Panc1 (cell line): Measurements from ENCODE around the gene NEK8. TPM values are rescaled to one million over a fixed set of nuclear protein-coding genes. Genes with fewer than 3 reads are reported as not detected.
"Not testable (repeated sequence)": the region's sequence is repeated elsewhere in the genome, so short reads cannot be mapped to it uniquely, and the experiment has no call there.

ENCODE experiments used
- ATAC-seq: fragments of 200-7000 bp; cut with Tn5 transposase; 2 replicates; pipeline ENCODE4 v1.9.1; 2020; ENCODE audit warnings: mild to moderate bottlenecking, moderate library complexity
- BruUV-seq: library from RNA; stranded (reverse); fragments of 400-500 nt; replicated peaks from 2 replicates; lab custom pipeline; 2021; lab: Mats Ljungman, UMichigan
- CTCF ChIA-PET: fragments of 300-600 bp; sonication (Branson Sonifier 250); formaldehyde crosslinking; loops from one replicate; lab custom pipeline; 2022; ENCODE audit warnings: antibody characterized with exemption; lab: Charles Lee
- POLR2A ChIA-PET: fragments of 300-600 bp; sonication (Branson Sonifier 250); formaldehyde crosslinking; loops from one replicate; lab custom pipeline; 2022; ENCODE audit warnings: antibody characterized with exemption; lab: Charles Lee
- DNase-seq: peaks from one replicate; pipeline ENCODE4 v3.0.0-alpha.2; 2010; ENCODE audit warnings: low read depth, low spot score
- H3K27ac ChIP-seq: 2 replicates; pipeline ENCODE4 v1.5.1; 2011; ENCODE audit warnings: mild to moderate bottlenecking, low read length, inconsistent platforms
- H3K27me3 ChIP-seq: fragments of 200-500 bp; sonication (Bioruptor generic); 2 replicates; pipeline ENCODE4 v1.6.0; 2014; ENCODE audit warnings: low read length, inconsistent platforms; ENCODE audit not compliant: control insufficient read depth, insufficient read depth
- H3K36me3 ChIP-seq: fragments of 200-500 bp; sonication (Bioruptor generic); 2 replicates; pipeline ENCODE4 v1.5.1; 2014; ENCODE audit warnings: inconsistent platforms, mild to moderate bottlenecking, low read length, moderate library complexity; ENCODE audit not compliant: control insufficient read depth, insufficient read depth
- H3K4me1 ChIP-seq: 2 replicates; pipeline ENCODE4 v1.5.1; 2011; ENCODE audit warnings: inconsistent platforms, mild to moderate bottlenecking, low read length, moderate library complexity; ENCODE audit not compliant: control insufficient read depth, insufficient read depth
- H3K4me3 ChIP-seq, 2 experiments: 2 replicates each; pipeline ENCODE4 v1.5.1; 2011 to 2012; ENCODE audit warnings: low read depth in 2 of 2, low read length in 2 of 2, mild to moderate bottlenecking in 2 of 2, inconsistent platforms in 1 of 2, moderate library complexity in 1 of 2
- H3K9me3 ChIP-seq: fragments of 200-500 bp; sonication (Bioruptor generic); 2 replicates; pipeline ENCODE4 v1.5.1; 2014; ENCODE audit warnings: low read depth, mild to moderate bottlenecking, inconsistent platforms, low read length, moderate library complexity; ENCODE audit not compliant: control insufficient read depth, insufficient read depth
- POLR2AphosphoS5 ChIP-seq: IDR thresholded peaks from 2 replicates; pipeline ENCODE4 v1.6.1; 2012; ENCODE audit warnings: mild to moderate bottlenecking, low read depth, low read length, moderate library complexity
- SIN3A ChIP-seq: IDR thresholded peaks from 2 replicates; pipeline ENCODE4 v1.6.1; 2012; ENCODE audit warnings: low read depth, mild to moderate bottlenecking, low read length, moderate library complexity, borderline replicate concordance; ENCODE audit not compliant: insufficient read depth
- TCF7L2 ChIP-seq: IDR thresholded peaks from 2 replicates; pipeline ENCODE4 v1.6.1; 2011; ENCODE audit warnings: mild to moderate bottlenecking, low read depth, low read length, inconsistent platforms
- in situ Hi-C: cut with HindIII; loops from 2 replicates; pipeline ENCODE4 v1.10.0; 2016; ENCODE audit warnings: low sequenced_read_pairs, low pct_unique_long_range_greater_than_20kb
- intact Hi-C: fragments of 100-400 bp; cut with micrococcal nuclease; formaldehyde crosslinking; loops from one replicate; pipeline ENCODE4 v1.10.0; 2022; ENCODE audit not compliant: unreplicated experiment
- total RNA-seq: library from RNA; stranded (reverse); gene quantifications from one replicate; pipeline ENCODE4 v1.2.1, GENCODE V29; 2021; ENCODE audit not compliant: unreplicated experiment
- TF ChIP-seq, protein P1 (sequence below): fragments of 450-650 bp; IDR thresholded peaks from 2 replicates; pipeline ENCODE4 v1.5.1; 2017; ENCODE audit warnings: mild to moderate bottlenecking
- TF ChIP-seq, protein P2 (sequence below), 2 experiments: IDR thresholded peaks; 2 replicates each; pipeline ENCODE4 v1.6.1; 2011 to 2012; ENCODE audit warnings: low read depth in 2 of 2, control low read depth in 1 of 2, low read length in 1 of 2, mild to moderate bottlenecking in 1 of 2, moderate library complexity in 1 of 2; ENCODE audit not compliant: insufficient read depth in 1 of 2

NEK8 gene
- total RNA-seq, 1 experiment from 2014 or later: 11.9 TPM

DNA sequence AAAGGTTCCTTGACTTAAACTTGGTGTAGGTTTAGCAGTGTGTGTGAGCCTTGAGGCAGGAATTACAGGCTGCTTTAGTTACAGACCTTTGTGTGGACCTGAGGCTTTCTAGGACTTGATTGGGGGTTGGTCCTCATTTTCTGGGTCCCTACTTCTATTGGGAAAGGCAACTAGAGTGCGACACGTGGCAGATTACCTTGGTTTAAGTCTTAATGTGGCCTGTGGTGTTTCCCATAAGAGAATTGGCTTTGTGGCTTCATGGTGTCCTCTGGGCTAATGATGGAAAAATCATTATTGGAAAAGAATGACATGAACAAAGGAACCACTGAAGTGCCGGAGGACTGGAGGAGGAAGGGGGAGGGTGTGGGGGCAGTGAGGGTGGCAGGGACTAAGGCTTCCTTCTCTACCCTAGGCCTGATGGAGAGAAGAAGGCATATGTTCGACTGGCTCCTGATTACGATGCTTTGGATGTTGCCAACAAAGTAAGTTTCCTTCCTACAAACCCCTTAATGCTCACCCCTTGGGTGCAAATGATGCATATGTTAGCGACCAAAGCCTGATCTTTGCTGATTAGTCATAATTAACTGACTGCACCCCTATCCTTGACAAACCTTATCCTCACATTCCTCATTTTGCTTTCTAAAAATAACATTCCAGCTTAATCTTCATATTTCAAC, 5.3 kb upstream of the NEK8 start:
- Histone ChIP-seq H3K4me3 (peak overlapping the region; percentile 58 to 88), H3K27ac (peak overlapping the region; percentile 99), H3K27me3 (no peaks in the 10 kb centered on the region), H3K9me3 (no peaks in the 10 kb centered on the region), H3K4me1 (peaks cover 41% of the 10 kb centered on the region), H3K36me3 (peaks cover 30% of the 10 kb centered on the region)
- in situ Hi-C loops: no loop called here
- CTCF ChIA-PET: no interaction called here
- ATAC-seq: no peak
- no peak for DNase-seq
- no TSS peak for BruUV-seq
- TF ChIP-seq TCF7L2: no peak
- TF ChIP-seq, protein P1, sequence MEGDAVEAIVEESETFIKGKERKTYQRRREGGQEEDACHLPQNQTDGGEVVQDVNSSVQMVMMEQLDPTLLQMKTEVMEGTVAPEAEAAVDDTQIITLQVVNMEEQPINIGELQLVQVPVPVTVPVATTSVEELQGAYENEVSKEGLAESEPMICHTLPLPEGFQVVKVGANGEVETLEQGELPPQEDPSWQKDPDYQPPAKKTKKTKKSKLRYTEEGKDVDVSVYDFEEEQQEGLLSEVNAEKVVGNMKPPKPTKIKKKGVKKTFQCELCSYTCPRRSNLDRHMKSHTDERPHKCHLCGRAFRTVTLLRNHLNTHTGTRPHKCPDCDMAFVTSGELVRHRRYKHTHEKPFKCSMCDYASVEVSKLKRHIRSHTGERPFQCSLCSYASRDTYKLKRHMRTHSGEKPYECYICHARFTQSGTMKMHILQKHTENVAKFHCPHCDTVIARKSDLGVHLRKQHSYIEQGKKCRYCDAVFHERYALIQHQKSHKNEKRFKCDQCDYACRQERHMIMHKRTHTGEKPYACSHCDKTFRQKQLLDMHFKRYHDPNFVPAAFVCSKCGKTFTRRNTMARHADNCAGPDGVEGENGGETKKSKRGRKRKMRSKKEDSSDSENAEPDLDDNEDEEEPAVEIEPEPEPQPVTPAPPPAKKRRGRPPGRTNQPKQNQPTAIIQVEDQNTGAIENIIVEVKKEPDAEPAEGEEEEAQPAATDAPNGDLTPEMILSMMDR: no peak
- no peak for TF ChIP-seq SIN3A
- peak; percentile 25; the same call in 1 of the 2 replicates for TF ChIP-seq POLR2AphosphoS5
- TF ChIP-seq, protein P2, sequence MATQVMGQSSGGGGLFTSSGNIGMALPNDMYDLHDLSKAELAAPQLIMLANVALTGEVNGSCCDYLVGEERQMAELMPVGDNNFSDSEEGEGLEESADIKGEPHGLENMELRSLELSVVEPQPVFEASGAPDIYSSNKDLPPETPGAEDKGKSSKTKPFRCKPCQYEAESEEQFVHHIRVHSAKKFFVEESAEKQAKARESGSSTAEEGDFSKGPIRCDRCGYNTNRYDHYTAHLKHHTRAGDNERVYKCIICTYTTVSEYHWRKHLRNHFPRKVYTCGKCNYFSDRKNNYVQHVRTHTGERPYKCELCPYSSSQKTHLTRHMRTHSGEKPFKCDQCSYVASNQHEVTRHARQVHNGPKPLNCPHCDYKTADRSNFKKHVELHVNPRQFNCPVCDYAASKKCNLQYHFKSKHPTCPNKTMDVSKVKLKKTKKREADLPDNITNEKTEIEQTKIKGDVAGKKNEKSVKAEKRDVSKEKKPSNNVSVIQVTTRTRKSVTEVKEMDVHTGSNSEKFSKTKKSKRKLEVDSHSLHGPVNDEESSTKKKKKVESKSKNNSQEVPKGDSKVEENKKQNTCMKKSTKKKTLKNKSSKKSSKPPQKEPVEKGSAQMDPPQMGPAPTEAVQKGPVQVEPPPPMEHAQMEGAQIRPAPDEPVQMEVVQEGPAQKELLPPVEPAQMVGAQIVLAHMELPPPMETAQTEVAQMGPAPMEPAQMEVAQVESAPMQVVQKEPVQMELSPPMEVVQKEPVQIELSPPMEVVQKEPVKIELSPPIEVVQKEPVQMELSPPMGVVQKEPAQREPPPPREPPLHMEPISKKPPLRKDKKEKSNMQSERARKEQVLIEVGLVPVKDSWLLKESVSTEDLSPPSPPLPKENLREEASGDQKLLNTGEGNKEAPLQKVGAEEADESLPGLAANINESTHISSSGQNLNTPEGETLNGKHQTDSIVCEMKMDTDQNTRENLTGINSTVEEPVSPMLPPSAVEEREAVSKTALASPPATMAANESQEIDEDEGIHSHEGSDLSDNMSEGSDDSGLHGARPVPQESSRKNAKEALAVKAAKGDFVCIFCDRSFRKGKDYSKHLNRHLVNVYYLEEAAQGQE (IDR thresholded peaks at IDR 0.05; ENCODE audit: insufficient read depth in 1 of 2, low read depth in 2 of 2, low read length in 1 of 2): no peak
- intact Hi-C loops: loop anchor here (10.0 kb wide), 1 partner anchor 182 kb away; the partner anchor contains the start of gene DHRS13
- POLR2A ChIA-PET: interaction anchor here (0.6 kb wide), 1 partner anchor 520 kb away, joined by 3 read pairs; no protein-coding TSS in a partner anchor

DNA sequence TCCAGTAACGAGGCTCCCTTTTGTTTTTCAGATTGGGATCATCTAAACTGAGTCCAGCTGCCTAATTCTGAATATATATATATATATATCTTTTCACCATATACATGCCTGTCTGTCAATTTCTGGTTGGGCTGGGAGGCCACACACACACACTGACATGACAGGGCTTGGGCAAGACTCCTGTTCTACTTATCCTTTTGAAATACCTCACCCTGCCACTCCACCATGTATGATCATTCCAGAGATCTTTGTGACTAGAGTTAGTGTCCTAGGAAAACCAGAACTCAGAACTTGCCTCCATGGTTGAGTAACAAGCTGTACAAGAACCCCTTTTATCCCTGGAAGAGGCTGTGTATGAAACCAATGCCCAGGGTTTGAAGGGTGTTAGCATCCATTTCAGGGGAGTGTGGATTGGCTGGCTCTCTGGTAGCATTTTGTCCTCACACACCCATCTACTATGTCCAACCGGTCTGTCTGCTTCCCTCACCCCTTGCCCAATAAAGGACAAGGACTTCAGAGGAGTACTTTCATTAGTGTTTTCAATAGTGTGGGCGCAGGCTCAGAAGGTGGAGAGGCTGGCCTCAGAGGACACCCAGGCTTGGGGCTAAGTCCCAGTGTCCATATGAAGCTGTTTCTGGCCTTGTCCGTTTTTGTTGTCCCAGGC, 4.6 kb upstream of the NEK8 start:
- H3K27me3 ChIP-seq, BruUV-seq, in situ Hi-C loops, CTCF ChIA-PET, DNase-seq, ATAC-seq, H3K9me3 ChIP-seq: not testable (repeated sequence)
- intact Hi-C loops: loop anchor here (10.0 kb wide), 1 partner anchor 181 kb away; the partner anchor contains the start of gene DHRS13
- H3K27ac ChIP-seq: peak overlapping the region; percentile 99
- peaks cover 30% of the 10 kb centered on the region for H3K36me3 ChIP-seq
- POLR2A ChIA-PET: interaction anchor here (0.6 kb wide), 1 partner anchor 519 kb away, joined by 3 read pairs; no protein-coding TSS in a partner anchor
- H3K4me1 ChIP-seq: peaks cover 35% of the 10 kb centered on the region
- H3K4me3 ChIP-seq: peak overlapping the region; percentile 69 to 96
